HG02610 (cell line): ENCODE measurements around the gene DSEL.

Experiments
- ATAC-seq: cut with Tn5 transposase; IDR thresholded peaks from one replicate; pipeline ENCODE4 v1.9.1; 2021; ENCODE audit warnings: mild to moderate bottlenecking, moderate library complexity; ENCODE audit not compliant: unreplicated experiment

The DSEL gene

DNA sequence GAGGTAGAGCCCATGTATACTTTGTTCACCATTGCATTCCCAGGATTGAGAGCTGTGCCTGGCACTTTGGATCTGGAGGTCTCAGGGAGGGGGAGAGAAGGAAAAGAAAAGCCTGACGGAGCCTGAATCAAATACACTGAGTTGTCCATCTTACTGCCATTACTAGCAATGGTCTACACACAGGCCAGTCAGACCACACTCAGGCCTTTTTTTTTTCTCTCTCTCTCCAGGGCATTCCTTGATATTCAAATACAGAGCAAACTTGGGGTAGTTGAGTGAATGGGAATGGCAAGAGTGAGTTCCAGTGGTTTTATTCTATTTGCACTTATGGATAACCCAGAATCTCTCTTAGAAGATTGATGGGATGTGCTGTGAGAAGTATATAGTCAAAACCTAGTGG, 11.8 kb downstream of the DSEL start:
- ATAC-seq, result no peak

GRCh38 chr18:67500522-67501205, 15.9 kb downstream of the DSEL start:
- ATAC-seq, result no peak

DNA sequence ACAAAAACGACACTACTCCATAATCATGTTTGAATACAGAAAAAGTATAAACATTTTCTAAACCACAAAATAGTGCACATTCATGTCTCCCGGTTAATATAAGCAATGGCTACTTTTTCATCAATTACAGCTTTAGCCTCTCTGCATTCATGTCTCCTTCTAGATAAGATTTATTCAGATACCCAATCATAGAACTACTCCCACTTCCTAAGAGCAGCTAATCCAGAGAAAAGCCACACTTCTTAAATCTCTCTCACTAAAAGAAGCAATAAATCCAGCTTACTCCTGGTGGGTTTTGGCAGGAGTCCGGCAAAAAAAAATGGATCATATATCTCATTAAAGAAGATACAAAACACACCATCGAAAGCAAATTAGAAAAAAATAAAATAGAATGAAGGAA, 20.1 kb downstream of the DSEL start:
- ATAC-seq, result no peak

DNA sequence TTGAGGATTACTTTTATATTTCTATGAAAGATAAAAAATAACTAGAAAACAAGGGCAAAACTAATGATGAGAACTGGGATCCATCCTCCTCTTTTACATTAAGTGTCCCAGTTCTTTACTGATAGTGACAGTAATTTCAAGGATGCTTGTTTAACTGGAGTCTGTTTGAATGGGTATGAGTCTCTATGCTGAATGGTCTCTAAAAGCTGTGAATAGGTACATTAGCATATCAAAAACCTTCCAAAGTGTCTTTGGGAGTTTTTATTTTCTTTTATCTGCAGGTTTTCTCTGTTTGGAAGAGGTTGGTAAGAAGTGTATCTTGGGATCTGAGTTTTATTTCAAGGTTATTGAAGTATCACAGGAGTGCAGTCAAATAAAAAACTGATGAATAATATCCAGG, 30.0 kb downstream of the DSEL start:
- no peak for ATAC-seq

DNA sequence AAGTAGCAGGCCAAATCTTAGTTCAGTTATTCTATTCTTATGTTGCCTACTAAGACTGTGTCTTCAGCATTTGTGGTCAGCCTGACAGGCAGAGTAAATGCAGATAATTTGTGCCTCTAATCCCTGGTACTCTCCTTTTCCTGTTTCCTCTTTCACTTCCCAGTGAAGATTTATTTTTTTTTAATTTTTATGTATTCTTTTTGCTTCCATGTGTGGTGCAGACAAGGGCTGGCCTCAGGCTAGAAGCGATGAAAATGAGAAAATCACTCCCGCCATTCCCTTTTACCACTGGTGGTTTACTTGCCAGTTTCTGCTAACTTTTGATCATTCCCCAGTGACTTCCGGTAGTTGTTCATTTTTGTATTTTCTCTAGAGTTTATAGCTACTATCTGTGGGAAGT, 30.9 kb downstream of the DSEL start:
- no peak for ATAC-seq

GRCh38 chr18:67484458-67484857, 32.1 kb downstream of the DSEL start:
- ATAC-seq, result no peak

GRCh38 chr18:67483952-67484351, 32.6 kb downstream of the DSEL start:
- no peak for ATAC-seq

DNA sequence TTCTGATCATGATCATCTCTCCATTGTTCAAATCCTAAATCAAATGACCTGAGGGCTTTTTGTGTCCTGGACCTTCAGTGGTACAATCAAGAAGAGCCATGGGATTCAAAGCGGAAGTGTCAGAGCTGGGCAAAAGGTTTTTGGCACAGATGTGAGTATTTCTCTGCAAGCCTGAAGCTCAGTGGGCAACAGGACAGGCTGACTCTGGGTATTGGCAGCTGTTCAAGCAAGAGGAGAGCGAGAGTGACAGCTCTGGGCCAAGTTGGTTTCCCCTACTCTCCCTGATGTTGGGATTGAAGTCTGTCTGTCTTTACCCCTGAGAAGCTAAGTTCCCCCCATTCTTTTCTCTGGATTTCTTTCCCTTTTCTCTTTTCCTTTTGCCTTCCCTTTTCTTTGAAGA, 33.3 kb downstream of the DSEL start:
- no peak for ATAC-seq

DNA sequence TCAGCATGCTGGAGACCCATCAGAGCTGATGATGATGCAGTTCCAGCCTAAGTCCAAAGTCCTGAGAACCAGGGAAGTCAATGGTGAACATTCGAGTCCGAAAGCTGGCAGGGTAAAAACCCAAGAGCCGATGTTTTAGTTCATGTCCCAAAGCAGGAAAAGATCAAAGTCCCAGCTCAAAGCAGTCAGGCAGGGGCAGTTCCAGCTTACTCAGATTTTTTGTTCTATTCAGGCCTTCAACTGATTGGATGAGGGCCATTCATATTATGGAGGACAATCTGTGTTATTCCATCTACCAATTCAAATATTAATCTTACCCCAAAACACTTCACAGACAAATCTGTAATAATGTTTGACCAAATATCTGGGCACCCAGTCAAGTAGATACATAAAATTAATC, 38.3 kb downstream of the DSEL start:
- no peak for ATAC-seq

DNA sequence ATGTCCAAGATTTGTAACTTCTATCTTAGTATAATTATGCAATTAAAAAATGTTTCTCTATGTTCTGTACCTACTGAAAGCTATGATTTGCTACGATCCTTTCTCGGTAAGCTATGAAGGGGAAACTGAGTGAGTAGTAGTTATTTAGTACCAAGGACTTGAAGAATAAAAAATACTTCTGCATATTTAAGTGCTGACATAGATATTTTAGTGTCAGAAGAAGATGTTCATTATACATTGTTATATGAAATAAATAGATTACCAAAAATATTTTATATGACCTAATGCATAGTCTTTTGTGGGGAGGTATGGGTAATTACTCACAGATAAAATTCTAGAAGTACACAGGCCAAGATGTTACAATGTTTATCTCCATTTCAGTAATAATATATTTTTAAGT, 39.0 kb downstream of the DSEL start:
- ATAC-seq, result no peak

- ATAC-seq, result no peak
Observed at GRCh38 chr18:67476585-67476984, 39.9 kb downstream of the DSEL start.

- ATAC-seq, result no peak
Observed at GRCh38 chr18:67475673-67476072, 40.8 kb downstream of the DSEL start.

GRCh38 chr18:67468038-67468437, 48.5 kb downstream of the DSEL start:
- ATAC-seq, result no peak

- no peak for ATAC-seq
Observed at GRCh38 chr18:67467188-67467587, 49.3 kb downstream of the DSEL start.

DNA sequence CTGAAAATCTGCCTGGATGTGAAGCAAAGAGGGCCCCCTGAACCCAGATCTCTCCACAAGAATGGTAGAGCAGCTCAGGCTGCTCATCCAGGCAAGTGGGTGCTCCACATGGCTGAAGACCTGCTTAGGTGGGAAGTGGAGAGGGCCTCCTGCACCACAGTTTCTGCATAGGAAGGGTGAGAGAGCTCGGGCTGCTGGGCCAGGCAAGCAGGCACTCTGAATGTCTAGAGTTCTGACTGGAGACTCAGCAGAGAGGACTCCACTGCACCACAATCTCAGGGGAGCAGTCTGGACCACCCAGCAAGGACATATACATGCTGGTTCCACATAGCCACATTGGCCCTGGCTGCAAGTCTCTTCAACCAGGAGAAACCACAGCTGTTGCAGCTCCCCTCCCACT, 52.0 kb downstream of the DSEL start:
- ATAC-seq, result no peak

DNA sequence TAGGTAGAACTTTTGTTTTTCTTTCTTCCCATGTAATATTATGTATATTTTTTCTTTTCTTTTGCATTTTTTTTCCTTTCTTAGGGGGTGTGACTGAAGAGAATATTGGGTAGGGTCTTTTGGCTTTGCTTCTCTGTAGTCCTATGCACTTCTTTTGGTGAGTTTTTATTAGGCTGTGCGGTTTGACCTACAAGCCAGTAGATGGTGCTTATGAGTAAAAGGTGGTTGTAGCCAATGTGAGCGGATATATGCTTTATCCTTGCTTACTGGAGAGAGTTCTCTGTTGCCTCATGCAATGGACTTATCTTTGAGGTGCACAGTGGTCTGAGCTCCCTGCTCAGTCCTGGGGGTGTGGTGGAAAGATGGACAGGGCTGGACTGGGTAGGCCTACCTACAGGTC, 52.7 kb downstream of the DSEL start:
- no peak for ATAC-seq

GRCh38 chr18:67456711-67457110, 59.8 kb downstream of the DSEL start:
- no peak for ATAC-seq
